IPS DF 6.9 (cell line): ENCODE results near the gene AP3S2.
A peak's percentile ranks its signal among the peaks of the same experiment; 100 is the strongest.
"Not testable (repeated sequence)": the region's sequence is repeated elsewhere in the genome, so short reads cannot be mapped to it uniquely, and the experiment has no call there.

Experiments used
- DNase-seq: peaks from one replicate; pipeline ENCODE4 v3.0.0-alpha.2; 2013; ENCODE audit warnings: low read depth, low spot score
- H3K27ac ChIP-seq: one replicate; pipeline ENCODE4 v1.5.1; 2013; ENCODE audit warnings: low read length, control low read depth
- H3K27me3 ChIP-seq: 2 replicates; pipeline ENCODE4 v1.6.1; 2013; ENCODE audit warnings: mild to moderate bottlenecking, low read length; ENCODE audit not compliant: control insufficient read depth, insufficient read depth
- H3K36me3 ChIP-seq: 2 replicates; pipeline ENCODE4 v1.6.1; 2013; ENCODE audit warnings: low read length; ENCODE audit not compliant: control insufficient read depth, insufficient read depth
- H3K4me1 ChIP-seq: 2 replicates; pipeline ENCODE4 v1.6.1; 2013; ENCODE audit warnings: low read length; ENCODE audit not compliant: control insufficient read depth, insufficient read depth
- H3K4me3 ChIP-seq: 2 replicates; pipeline ENCODE4 v1.5.1; 2013; ENCODE audit warnings: mild to moderate bottlenecking, low read length
- H3K9me3 ChIP-seq: 2 replicates; pipeline ENCODE4 v1.6.1; 2013; ENCODE audit warnings: low read length, inconsistent platforms; ENCODE audit not compliant: control insufficient read depth, insufficient read depth
- WGBS: extraction: QIAGEN DNeasy Blood & Tissue Kit; methylation state at CpG from one replicate; pipeline ENCODE4 v1.1.7; 2013; ENCODE audit warnings: mixed read lengths, missing lambda C conversion rate; ENCODE audit not compliant: insufficient read length, insufficient coverage; 5-methylcytosine and 5-hydroxymethylcytosine counted together

Gene AP3S2

GRCh38 chr15:89903015-89903857 lies 9.4 kb upstream of the AP3S2 start:
- H3K4me1 ChIP-seq, result no peaks in the 10 kb centered on the region; the same call in 1 of the 2 replicates
- H3K27ac ChIP-seq, result no peak overlapping the region
- no peaks in the 10 kb centered on the region for H3K27me3 ChIP-seq
- no CpG with 5 or more reads among the region's 15 CpGs for WGBS
- no peaks in the 10 kb centered on the region for H3K36me3 ChIP-seq
- no peak for DNase-seq
- no peaks in the 10 kb centered on the region for H3K9me3 ChIP-seq
- no peak overlapping the region for H3K4me3 ChIP-seq

GRCh38 chr15:89900849-89901248 lies 7.1 kb upstream of the AP3S2 start:
- DNase-seq, result no peak
- WGBS, result no CpG with 5 or more reads among the region's 6 CpGs
- Histone ChIP-seq H3K9me3 (no peaks in the 10 kb centered on the region), H3K27ac (no peak overlapping the region), H3K36me3 (no peaks in the 10 kb centered on the region), H3K27me3 (no peaks in the 10 kb centered on the region), H3K4me3 (no peak overlapping the region), H3K4me1 (no peaks in the 10 kb centered on the region; the same call in 1 of the 2 replicates)

GRCh38 chr15:89899951-89900567 lies 6.3 kb upstream of the AP3S2 start:
- H3K27me3 ChIP-seq, result no peaks in the 10 kb centered on the region
- no peaks in the 10 kb centered on the region for H3K9me3 ChIP-seq
- no CpG with 5 or more reads among the region's 3 CpGs for WGBS
- no peak overlapping the region for H3K4me3 ChIP-seq
- H3K4me1 ChIP-seq, result no peaks in the 10 kb centered on the region
- H3K27ac ChIP-seq, result no peak overlapping the region
- H3K36me3 ChIP-seq, result no peaks in the 10 kb centered on the region
- no peak for DNase-seq

GRCh38 chr15:89899295-89899945 lies 5.6 kb upstream of the AP3S2 start:
- Histone ChIP-seq H3K27ac (no peak overlapping the region), H3K4me3 (no peak overlapping the region), H3K9me3 (no peaks in the 10 kb centered on the region), H3K27me3 (no peaks in the 10 kb centered on the region), H3K36me3 (no peaks in the 10 kb centered on the region), H3K4me1 (no peaks in the 10 kb centered on the region)
- WGBS, result no CpG with 5 or more reads among the region's 12 CpGs
- DNase-seq, result no peak

DNA sequence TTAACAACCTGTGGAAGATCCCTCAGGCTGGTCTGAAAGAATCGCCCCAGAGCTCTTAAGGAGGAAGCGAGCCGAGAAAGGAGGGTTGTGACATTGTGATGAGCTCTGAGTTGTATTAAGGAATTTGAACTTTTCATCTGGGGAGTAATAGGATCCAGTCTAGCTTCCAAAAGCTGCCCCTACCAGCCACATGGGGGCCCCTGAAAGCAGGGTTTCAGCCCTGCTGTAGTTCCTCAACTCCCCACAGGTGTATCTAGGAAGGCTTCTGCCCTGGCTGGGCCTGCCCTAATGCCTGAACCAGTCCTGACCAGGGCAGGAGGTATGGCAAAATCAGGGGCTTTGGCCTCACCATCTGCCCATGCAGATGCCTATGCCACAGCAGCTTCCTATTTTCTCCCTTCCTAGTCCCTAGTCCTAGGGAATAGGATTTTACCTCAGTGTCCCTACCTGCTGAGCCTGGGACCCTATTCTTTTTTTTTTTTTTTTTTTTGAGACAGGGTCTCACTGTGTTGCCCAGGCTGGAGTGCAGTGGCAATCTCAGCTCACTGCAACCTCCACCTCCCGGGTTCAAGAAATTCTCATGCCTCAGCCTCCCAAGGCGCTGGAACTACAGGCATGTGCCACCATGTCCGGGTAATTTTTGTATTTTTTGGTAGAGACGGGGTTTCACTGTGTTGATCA lies 5.0 kb upstream of the AP3S2 start:
- H3K27ac ChIP-seq, result no peak overlapping the region
- DNase-seq, result no peak
- H3K9me3 ChIP-seq, result no peaks in the 10 kb centered on the region
- H3K27me3 ChIP-seq, result no peaks in the 10 kb centered on the region
- H3K36me3 ChIP-seq, result no peaks in the 10 kb centered on the region
- no peaks in the 10 kb centered on the region for H3K4me1 ChIP-seq
- no CpG with 5 or more reads among the region's 7 CpGs for WGBS
- H3K4me3 ChIP-seq, result no peak overlapping the region

DNA sequence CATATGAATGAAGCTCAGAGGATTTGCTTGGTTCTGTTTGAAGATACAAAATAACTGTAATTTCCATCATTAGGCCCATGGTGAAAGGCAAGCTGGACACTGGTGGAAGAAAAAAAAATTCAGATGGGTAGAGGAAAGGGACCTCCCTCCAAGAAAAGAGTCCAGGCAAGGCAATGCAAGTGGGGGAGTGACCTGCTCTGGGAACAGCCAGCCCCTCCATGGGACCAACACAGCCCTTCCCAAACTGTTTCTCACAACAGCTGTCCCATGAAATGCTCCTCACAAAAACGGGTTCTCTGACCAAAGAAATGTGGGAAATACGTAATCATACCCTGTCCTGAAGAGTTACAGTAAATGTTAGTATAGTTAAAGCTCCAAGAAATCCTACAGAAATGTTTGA lies 4.4 kb upstream of the AP3S2 start:
- Histone ChIP-seq H3K4me1 (no peaks in the 10 kb centered on the region), H3K27ac (no peak overlapping the region), H3K36me3 (no peaks in the 10 kb centered on the region), H3K4me3 (no peak overlapping the region), H3K27me3 (no peaks in the 10 kb centered on the region), H3K9me3 (no peaks in the 10 kb centered on the region)
- WGBS, result no CpG with 5 or more reads among the region's 2 CpGs
- no peak for DNase-seq

DNA sequence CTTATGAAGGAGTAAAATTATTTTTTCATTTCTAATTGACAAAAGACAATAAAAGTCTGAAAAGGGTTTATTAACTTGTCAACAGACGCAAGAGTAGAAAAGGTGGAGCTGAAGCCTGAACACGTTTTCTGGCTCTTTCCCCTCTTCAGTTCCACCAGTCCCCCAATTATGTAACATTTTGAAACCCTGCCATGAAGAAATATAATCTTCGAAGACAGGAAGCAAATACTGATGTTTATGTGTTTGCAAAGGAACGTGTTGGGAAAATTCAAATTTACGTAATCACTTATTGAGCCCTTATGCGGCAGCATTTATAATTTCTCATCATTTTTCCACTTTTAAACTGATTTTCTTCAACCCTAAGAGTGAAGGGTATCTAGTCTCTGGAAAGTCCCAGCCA lies 767 bp downstream of the AP3S2 start:
- Histone ChIP-seq H3K4me1 (no peaks in the 10 kb centered on the region), H3K4me3 (peak overlapping the region; percentile 81; the same call in 1 of the 2 replicates), H3K36me3 (no peaks in the 10 kb centered on the region; the same call in 1 of the 2 replicates), H3K9me3 (no peaks in the 10 kb centered on the region), H3K27me3 (no peaks in the 10 kb centered on the region), H3K27ac (no peak overlapping the region)
- WGBS, result no CpG with 5 or more reads among the region's 6 CpGs
- no peak for DNase-seq

DNA sequence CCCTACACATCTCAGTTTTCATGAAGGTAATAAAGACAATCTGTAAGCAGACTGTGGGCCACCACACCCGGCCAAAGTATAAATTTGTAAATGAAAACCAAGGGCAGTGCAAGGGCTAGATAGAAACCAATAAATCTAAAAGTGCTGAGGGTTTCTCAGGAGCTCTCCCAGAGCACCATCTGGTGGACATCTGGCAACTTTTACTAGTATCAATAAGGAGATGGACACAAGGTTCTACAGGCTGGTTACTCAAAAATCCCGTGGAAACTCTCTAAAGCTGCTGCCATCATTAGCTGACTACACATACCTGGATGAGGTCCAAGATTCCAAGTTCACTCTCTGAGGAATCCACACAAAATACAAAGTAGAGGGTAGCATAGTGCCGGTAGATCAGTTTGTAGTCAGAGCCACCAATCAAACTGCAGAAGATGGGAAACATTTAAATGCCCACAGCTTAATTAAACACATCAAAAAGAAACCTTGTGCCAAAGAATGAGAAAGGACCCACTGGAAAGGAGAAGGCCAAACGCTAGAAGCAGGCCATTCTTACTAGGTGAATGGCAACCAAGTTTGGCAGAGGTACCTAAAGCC lies 5.5 kb downstream of the AP3S2 start:
- no peaks in the 10 kb centered on the region; the same call in 1 of the 2 replicates for H3K36me3 ChIP-seq
- no peak overlapping the region for H3K4me3 ChIP-seq
- H3K9me3 ChIP-seq, result no peaks in the 10 kb centered on the region
- no peak for DNase-seq
- no peak overlapping the region for H3K27ac ChIP-seq
- no peaks in the 10 kb centered on the region for H3K4me1 ChIP-seq
- no peaks in the 10 kb centered on the region for H3K27me3 ChIP-seq
- no CpG with 5 or more reads among the region's 4 CpGs for WGBS

GRCh38 chr15:89885611-89886010 lies 8.2 kb downstream of the AP3S2 start:
- no CpG with 5 or more reads among the region's 2 CpGs for WGBS
- Histone ChIP-seq H3K9me3 (no peaks in the 10 kb centered on the region), H3K36me3 (no peaks in the 10 kb centered on the region; the same call in 1 of the 2 replicates), H3K4me1 (no peaks in the 10 kb centered on the region), H3K27me3 (no peaks in the 10 kb centered on the region), H3K27ac (no peak overlapping the region), H3K4me3 (no peak overlapping the region)
- no peak for DNase-seq

GRCh38 chr15:89885179-89885578 lies 8.6 kb downstream of the AP3S2 start:
- H3K27me3 ChIP-seq, H3K36me3 ChIP-seq, H3K4me3 ChIP-seq, H3K27ac ChIP-seq, H3K9me3 ChIP-seq, DNase-seq, H3K4me1 ChIP-seq: not testable (repeated sequence)
- no CpG with 5 or more reads among the region's 3 CpGs for WGBS
